Liver (tissue), 3 donors: ENCODE measurements around the gene IGF1R.

Source experiments
- GABPA ChIP-seq, 2 donors: IDR thresholded peaks in 1 of 2; conservative IDR thresholded peaks in 1 of 2; 2 replicates each; pipeline ENCODE4 v1.6.1; 2016; ENCODE audit warnings: antibody characterized with exemption in 2 of 2, mild to moderate bottlenecking in 1 of 2, moderate library complexity in 1 of 2
- HNF4A ChIP-seq, 2 donors: conservative IDR thresholded peaks; 2 replicates each; pipeline ENCODE4 v1.6.1; 2016; ENCODE audit warnings: antibody characterized with exemption in 2 of 2, mild to moderate bottlenecking in 2 of 2
- JUND ChIP-seq, 2 donors: IDR thresholded peaks; 2 replicates each; pipeline ENCODE4 v1.6.1; 2016; ENCODE audit warnings: antibody characterized with exemption in 2 of 2
- RAD21 ChIP-seq, 2 donors: IDR thresholded peaks; 2 replicates each; pipeline ENCODE4 v1.6.1; 2016; ENCODE audit warnings: antibody characterized with exemption in 2 of 2, mild to moderate bottlenecking in 2 of 2
- YY1 ChIP-seq: IDR thresholded peaks from 2 replicates; pipeline ENCODE4 v1.6.1; 2016; ENCODE audit warnings: antibody characterized with exemption, mild to moderate bottlenecking
- TF ChIP-seq, protein P1 (sequence below): fragments of 150-350 bp; IDR thresholded peaks from 2 replicates; pipeline ENCODE4 v1.5.1; 2017; ENCODE audit warnings: improper control_type of control experiment, low read depth, low read length; ENCODE audit not compliant: missing input control
- TF ChIP-seq, protein P2 (sequence below): IDR thresholded peaks from 2 replicates; pipeline ENCODE4 v1.6.1; 2016; ENCODE audit warnings: antibody characterized with exemption
- TF ChIP-seq, protein P3 (sequence below): IDR thresholded peaks from 2 replicates; pipeline ENCODE4 v1.6.1; 2016; ENCODE audit warnings: antibody characterized with exemption, mild to moderate bottlenecking
- donor health status: healthy.
- donor health status: healthy.

DNA sequence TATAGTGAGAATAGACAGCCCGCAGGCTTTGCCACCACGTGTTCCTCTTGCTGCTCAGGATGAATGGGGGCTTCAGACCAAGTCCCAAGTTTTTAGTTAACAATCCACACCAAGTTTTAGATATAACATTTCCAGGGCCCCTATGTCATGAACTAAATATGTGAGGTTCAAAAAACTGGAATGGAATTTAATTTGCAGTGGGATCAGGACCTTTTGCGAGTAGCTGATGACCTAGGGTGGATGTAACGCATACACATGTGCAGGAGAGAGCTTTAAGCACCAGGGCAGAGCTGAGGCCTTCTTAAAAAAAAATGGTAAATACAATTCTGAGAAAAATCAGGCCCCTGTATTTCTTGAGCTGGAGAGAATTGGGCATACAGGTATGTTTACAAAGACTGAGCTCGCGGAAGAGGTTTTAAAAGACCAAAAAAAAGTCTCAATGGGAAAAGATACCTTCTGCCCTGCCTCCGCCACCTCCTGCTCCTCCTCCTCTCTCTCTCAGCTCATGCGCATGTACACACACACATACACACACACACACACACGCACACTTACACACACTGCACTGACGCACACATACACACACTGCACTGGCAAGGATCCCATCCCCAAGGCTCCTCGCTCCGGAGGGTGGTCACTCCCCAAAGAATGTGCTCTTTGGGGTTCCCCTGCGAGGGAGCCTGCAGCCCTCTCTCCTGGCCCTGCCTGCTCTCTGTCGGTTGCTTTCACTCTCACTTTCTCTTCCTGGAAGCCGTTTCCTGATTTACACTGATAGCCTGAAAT, 48.2 kb upstream of the IGF1R start:
- TF ChIP-seq, protein P1, sequence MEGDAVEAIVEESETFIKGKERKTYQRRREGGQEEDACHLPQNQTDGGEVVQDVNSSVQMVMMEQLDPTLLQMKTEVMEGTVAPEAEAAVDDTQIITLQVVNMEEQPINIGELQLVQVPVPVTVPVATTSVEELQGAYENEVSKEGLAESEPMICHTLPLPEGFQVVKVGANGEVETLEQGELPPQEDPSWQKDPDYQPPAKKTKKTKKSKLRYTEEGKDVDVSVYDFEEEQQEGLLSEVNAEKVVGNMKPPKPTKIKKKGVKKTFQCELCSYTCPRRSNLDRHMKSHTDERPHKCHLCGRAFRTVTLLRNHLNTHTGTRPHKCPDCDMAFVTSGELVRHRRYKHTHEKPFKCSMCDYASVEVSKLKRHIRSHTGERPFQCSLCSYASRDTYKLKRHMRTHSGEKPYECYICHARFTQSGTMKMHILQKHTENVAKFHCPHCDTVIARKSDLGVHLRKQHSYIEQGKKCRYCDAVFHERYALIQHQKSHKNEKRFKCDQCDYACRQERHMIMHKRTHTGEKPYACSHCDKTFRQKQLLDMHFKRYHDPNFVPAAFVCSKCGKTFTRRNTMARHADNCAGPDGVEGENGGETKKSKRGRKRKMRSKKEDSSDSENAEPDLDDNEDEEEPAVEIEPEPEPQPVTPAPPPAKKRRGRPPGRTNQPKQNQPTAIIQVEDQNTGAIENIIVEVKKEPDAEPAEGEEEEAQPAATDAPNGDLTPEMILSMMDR = no peak
- TF ChIP-seq, protein P2, sequence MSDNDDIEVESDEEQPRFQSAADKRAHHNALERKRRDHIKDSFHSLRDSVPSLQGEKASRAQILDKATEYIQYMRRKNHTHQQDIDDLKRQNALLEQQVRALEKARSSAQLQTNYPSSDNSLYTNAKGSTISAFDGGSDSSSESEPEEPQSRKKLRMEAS = no peak
- TF ChIP-seq JUND (IDR thresholded peaks at IDR 0.05) (no peak), GABPA (IDR thresholded peaks at IDR 0.05 in 1 of 2, conservative IDR thresholded peaks at IDR 0.05 in 1 of 2) (no peak), HNF4A (conservative IDR thresholded peaks at IDR 0.05) (no peak), RAD21 (IDR thresholded peaks at IDR 0.05) (no peak), YY1 (no peak)
- TF ChIP-seq, protein P3, sequence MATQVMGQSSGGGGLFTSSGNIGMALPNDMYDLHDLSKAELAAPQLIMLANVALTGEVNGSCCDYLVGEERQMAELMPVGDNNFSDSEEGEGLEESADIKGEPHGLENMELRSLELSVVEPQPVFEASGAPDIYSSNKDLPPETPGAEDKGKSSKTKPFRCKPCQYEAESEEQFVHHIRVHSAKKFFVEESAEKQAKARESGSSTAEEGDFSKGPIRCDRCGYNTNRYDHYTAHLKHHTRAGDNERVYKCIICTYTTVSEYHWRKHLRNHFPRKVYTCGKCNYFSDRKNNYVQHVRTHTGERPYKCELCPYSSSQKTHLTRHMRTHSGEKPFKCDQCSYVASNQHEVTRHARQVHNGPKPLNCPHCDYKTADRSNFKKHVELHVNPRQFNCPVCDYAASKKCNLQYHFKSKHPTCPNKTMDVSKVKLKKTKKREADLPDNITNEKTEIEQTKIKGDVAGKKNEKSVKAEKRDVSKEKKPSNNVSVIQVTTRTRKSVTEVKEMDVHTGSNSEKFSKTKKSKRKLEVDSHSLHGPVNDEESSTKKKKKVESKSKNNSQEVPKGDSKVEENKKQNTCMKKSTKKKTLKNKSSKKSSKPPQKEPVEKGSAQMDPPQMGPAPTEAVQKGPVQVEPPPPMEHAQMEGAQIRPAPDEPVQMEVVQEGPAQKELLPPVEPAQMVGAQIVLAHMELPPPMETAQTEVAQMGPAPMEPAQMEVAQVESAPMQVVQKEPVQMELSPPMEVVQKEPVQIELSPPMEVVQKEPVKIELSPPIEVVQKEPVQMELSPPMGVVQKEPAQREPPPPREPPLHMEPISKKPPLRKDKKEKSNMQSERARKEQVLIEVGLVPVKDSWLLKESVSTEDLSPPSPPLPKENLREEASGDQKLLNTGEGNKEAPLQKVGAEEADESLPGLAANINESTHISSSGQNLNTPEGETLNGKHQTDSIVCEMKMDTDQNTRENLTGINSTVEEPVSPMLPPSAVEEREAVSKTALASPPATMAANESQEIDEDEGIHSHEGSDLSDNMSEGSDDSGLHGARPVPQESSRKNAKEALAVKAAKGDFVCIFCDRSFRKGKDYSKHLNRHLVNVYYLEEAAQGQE = no peak
